ENCODE measurements around the gene APCDD1L. TPM values are rescaled to one million over a fixed set of nuclear protein-coding genes. Genes with fewer than 3 reads are reported as not detected.

APCDD1L gene
- polyA plus RNA-seq, 4 donors, result 0.10 to 0.46 TPM; not detected in 2

GRCh38 chr20:58538752-58539151 lies 23.6 kb upstream of the APCDD1L start:
- no peaks in the 10 kb centered on the region for H3K36me3 ChIP-seq (ENCODE audit: control insufficient read depth in 3 of 3, insufficient read depth in 2 of 3, low read depth in 1 of 3, low read length in 3 of 3)
- H3K9me3 ChIP-seq (ENCODE audit: control insufficient read depth in 2 of 2, insufficient read depth in 1 of 2, low read depth in 1 of 2, low read length in 1 of 2), result peaks cover 0 to 2% of the 10 kb centered on the region in 2 donors
- no peak overlapping the region for H3K27ac ChIP-seq (ENCODE audit: low read depth in 1 of 3, low read length in 2 of 3)
- no peak overlapping the region for H3K4me3 ChIP-seq (ENCODE audit: low read depth in 1 of 3, low read length in 3 of 3)
- FAIRE-seq (no peak), DNase-seq (no peak)
- 73 to 82% (median 76%) methylated on average over 2 of the region's 2 CpGs for WGBS, 3 donors
- H3K4me1 ChIP-seq (ENCODE audit: control insufficient read depth in 3 of 3, insufficient read depth in 2 of 3, low read depth in 1 of 3, low read length in 2 of 3), result no peaks in the 10 kb centered on the region
- peaks cover 0 to 1% (median 0%) of the 10 kb centered on the region in 3 donors for H3K27me3 ChIP-seq (ENCODE audit: control insufficient read depth in 3 of 3, insufficient read depth in 3 of 3, low read length in 3 of 3)

- Histone ChIP-seq H3K9me3 (ENCODE audit: control insufficient read depth in 2 of 2, insufficient read depth in 1 of 2, low read depth in 1 of 2, low read length in 1 of 2) (peaks cover 0 to 2% of the 10 kb centered on the region in 2 donors), H3K27ac (ENCODE audit: low read depth in 1 of 3, low read length in 2 of 3) (no peak overlapping the region), H3K27me3 (ENCODE audit: control insufficient read depth in 3 of 3, insufficient read depth in 3 of 3, low read length in 3 of 3) (peaks cover 0 to 1% (median 0%) of the 10 kb centered on the region in 3 donors), H3K4me1 (ENCODE audit: control insufficient read depth in 3 of 3, insufficient read depth in 2 of 3, low read depth in 1 of 3, low read length in 2 of 3) (no peaks in the 10 kb centered on the region), H3K36me3 (ENCODE audit: control insufficient read depth in 3 of 3, insufficient read depth in 2 of 3, low read depth in 1 of 3, low read length in 3 of 3) (no peaks in the 10 kb centered on the region), H3K4me3 (ENCODE audit: low read depth in 1 of 3, low read length in 3 of 3) (no peak overlapping the region)
- DNase-seq, result no peak
- WGBS, 3 donors, result 76 to 83% (median 80%) methylated on average over 1 of the region's 1 CpG
- no peak for FAIRE-seq
These were observed 22.6 kb upstream of the APCDD1L start for GRCh38 chr20:58537831-58538230.

- Histone ChIP-seq H3K4me3 (ENCODE audit: low read depth in 1 of 3, low read length in 3 of 3) (no peak overlapping the region), H3K27ac (ENCODE audit: low read depth in 1 of 3, low read length in 2 of 3) (no peak overlapping the region), H3K36me3 (ENCODE audit: control insufficient read depth in 3 of 3, insufficient read depth in 2 of 3, low read depth in 1 of 3, low read length in 3 of 3) (no peaks in the 10 kb centered on the region), H3K27me3 (ENCODE audit: control insufficient read depth in 3 of 3, insufficient read depth in 3 of 3, low read length in 3 of 3) (peaks cover 0 to 1% (median 0%) of the 10 kb centered on the region in 3 donors), H3K9me3 (ENCODE audit: control insufficient read depth in 2 of 2, insufficient read depth in 1 of 2, low read depth in 1 of 2, low read length in 1 of 2) (peaks cover 0 to 11% of the 10 kb centered on the region in 2 donors), H3K4me1 (ENCODE audit: control insufficient read depth in 3 of 3, insufficient read depth in 2 of 3, low read depth in 1 of 3, low read length in 2 of 3) (no peaks in the 10 kb centered on the region)
- FAIRE-seq (no peak), DNase-seq (no peak)
- 90 to 94% (median 90%) methylated on average over 3 of the region's 3 CpGs for WGBS, 3 donors
These were observed 21.1 kb upstream of the APCDD1L start for GRCh38 chr20:58536289-58536688.

DNA sequence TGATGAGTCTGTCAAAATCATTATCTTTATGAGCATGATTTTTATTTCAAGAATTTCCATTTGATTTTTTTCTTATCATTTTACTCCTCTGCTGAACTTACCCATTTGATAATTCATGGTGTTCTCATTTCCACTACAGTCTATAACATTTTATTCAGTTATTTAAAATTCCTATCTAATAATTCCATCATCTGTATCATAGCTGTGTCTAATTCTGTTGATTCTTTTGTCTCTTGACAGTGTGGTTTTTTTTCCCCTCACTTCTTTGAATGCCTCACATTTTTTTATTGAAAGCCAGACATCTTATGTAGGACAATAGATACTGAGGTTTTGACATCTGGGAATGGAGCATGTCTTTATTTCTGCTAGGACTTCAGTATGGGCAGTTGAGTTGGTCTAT lies 16.5 kb upstream of the APCDD1L start:
- Histone ChIP-seq H3K36me3 (ENCODE audit: control insufficient read depth in 3 of 3, insufficient read depth in 2 of 3, low read depth in 1 of 3, low read length in 3 of 3) (no peaks in the 10 kb centered on the region), H3K9me3 (ENCODE audit: control insufficient read depth in 2 of 2, insufficient read depth in 1 of 2, low read depth in 1 of 2, low read length in 1 of 2) (peaks cover 0 to 12% of the 10 kb centered on the region in 2 donors), H3K4me3 (ENCODE audit: low read depth in 1 of 3, low read length in 3 of 3) (no peak overlapping the region), H3K4me1 (ENCODE audit: control insufficient read depth in 3 of 3, insufficient read depth in 2 of 3, low read depth in 1 of 3, low read length in 2 of 3) (no peaks in the 10 kb centered on the region), H3K27me3 (ENCODE audit: control insufficient read depth in 3 of 3, insufficient read depth in 3 of 3, low read length in 3 of 3) (peaks cover 0 to 1% (median 0%) of the 10 kb centered on the region in 3 donors), H3K27ac (ENCODE audit: low read depth in 1 of 3, low read length in 2 of 3) (no peak overlapping the region)
- FAIRE-seq, result no peak
- no peak for DNase-seq

GRCh38 chr20:58531063-58531462 lies 15.9 kb upstream of the APCDD1L start:
- FAIRE-seq (no peak), DNase-seq (no peak)

DNA sequence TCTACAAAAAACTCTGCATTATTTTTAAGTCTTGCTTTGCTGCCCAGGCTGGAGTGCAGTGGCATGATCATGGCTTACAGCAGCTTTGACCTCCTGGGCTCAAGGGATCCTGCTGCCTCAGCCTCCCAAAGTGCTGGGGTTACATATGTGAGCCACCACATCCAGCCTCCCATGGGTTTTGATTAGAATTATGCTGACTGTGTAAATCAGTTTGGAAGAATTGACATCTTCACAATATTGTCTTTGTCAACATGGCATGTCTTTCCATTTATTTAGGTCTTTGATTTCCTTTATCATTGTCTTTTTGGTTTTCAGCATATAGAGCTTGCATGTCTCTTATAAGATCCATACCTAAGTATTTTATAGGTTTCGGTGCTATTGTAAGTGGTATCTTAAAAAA lies 13.2 kb upstream of the APCDD1L start:
- WGBS, 3 donors, result 90 to 95% (median 93%) methylated on average over 1 of the region's 1 CpG
- no peaks in the 10 kb centered on the region for H3K27me3 ChIP-seq (ENCODE audit: control insufficient read depth in 3 of 3, insufficient read depth in 3 of 3, low read length in 3 of 3)
- DNase-seq (no peak), FAIRE-seq (no peak)
- H3K27ac ChIP-seq (ENCODE audit: low read depth in 1 of 3, low read length in 2 of 3), result no peak overlapping the region
- H3K9me3 ChIP-seq (ENCODE audit: control insufficient read depth in 2 of 2, insufficient read depth in 1 of 2, low read depth in 1 of 2, low read length in 1 of 2), result peaks cover 0 to 24% of the 10 kb centered on the region in 2 donors
- no peak overlapping the region for H3K4me3 ChIP-seq (ENCODE audit: low read depth in 1 of 3, low read length in 3 of 3)
- H3K36me3 ChIP-seq (ENCODE audit: control insufficient read depth in 3 of 3, insufficient read depth in 2 of 3, low read depth in 1 of 3, low read length in 3 of 3), result peaks cover 0 to 3% (median 0%) of the 10 kb centered on the region in 3 donors
- H3K4me1 ChIP-seq (ENCODE audit: control insufficient read depth in 3 of 3, insufficient read depth in 2 of 3, low read depth in 1 of 3, low read length in 2 of 3), result no peaks in the 10 kb centered on the region

More at GRCh38 chr20:58531063-58531462, 15.9 kb upstream of the APCDD1L start:
- H3K27ac ChIP-seq (ENCODE audit: low read depth in 1 of 3, low read length in 2 of 3), result no peak overlapping the region
- peaks cover 0 to 12% of the 10 kb centered on the region in 2 donors for H3K9me3 ChIP-seq (ENCODE audit: control insufficient read depth in 2 of 2, insufficient read depth in 1 of 2, low read depth in 1 of 2, low read length in 1 of 2)
- peaks cover 0 to 1% (median 0%) of the 10 kb centered on the region in 3 donors for H3K27me3 ChIP-seq (ENCODE audit: control insufficient read depth in 3 of 3, insufficient read depth in 3 of 3, low read length in 3 of 3)
- no peaks in the 10 kb centered on the region for H3K4me1 ChIP-seq (ENCODE audit: control insufficient read depth in 3 of 3, insufficient read depth in 2 of 3, low read depth in 1 of 3, low read length in 2 of 3)
- no peak overlapping the region for H3K4me3 ChIP-seq (ENCODE audit: low read depth in 1 of 3, low read length in 3 of 3)
- no peaks in the 10 kb centered on the region for H3K36me3 ChIP-seq (ENCODE audit: control insufficient read depth in 3 of 3, insufficient read depth in 2 of 3, low read depth in 1 of 3, low read length in 3 of 3)

GRCh38 chr20:58526411-58526810 lies 11.2 kb upstream of the APCDD1L start:
- 93 to 98% (median 95%) methylated on average over 3 of the region's 3 CpGs for WGBS, 3 donors
- Histone ChIP-seq H3K9me3 (ENCODE audit: control insufficient read depth in 2 of 2, insufficient read depth in 1 of 2, low read depth in 1 of 2, low read length in 1 of 2) (peaks cover 0 to 15% of the 10 kb centered on the region in 2 donors), H3K4me1 (ENCODE audit: control insufficient read depth in 3 of 3, insufficient read depth in 2 of 3, low read depth in 1 of 3, low read length in 2 of 3) (peaks cover 0 to 3% (median 0%) of the 10 kb centered on the region in 3 donors), H3K4me3 (ENCODE audit: low read depth in 1 of 3, low read length in 3 of 3) (no peak overlapping the region), H3K36me3 (ENCODE audit: control insufficient read depth in 3 of 3, insufficient read depth in 2 of 3, low read depth in 1 of 3, low read length in 3 of 3) (peaks cover 0 to 3% (median 0%) of the 10 kb centered on the region in 3 donors), H3K27ac (ENCODE audit: low read depth in 1 of 3, low read length in 2 of 3) (no peak overlapping the region), H3K27me3 (ENCODE audit: control insufficient read depth in 3 of 3, insufficient read depth in 3 of 3, low read length in 3 of 3) (no peaks in the 10 kb centered on the region)
- no peak for DNase-seq
- FAIRE-seq, result no peak

DNA sequence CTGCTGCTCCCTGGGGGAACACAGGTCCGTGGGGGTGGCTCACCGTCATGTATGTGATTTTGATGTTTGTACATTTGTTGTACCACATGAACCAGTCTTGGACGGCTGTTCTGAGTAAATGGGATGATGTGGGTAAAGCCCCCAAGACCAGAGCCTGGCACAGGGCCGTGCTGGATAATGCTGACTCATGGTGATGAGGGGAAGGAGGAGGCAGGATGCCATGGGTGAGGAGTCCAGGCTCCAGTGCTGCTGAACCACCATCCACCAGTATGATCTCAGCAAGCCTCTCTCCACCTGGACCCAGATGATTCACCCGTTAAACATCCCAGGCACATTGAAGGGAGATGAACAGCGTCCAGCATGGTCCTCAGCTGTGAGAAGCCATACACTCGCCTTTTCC lies 9.6 kb upstream of the APCDD1L start:
- H3K27ac ChIP-seq (ENCODE audit: low read depth in 1 of 3, low read length in 2 of 3), result no peak overlapping the region
- H3K27me3 ChIP-seq (ENCODE audit: control insufficient read depth in 3 of 3, insufficient read depth in 3 of 3, low read length in 3 of 3), result no peaks in the 10 kb centered on the region
- FAIRE-seq, result no peak
- H3K4me1 ChIP-seq (ENCODE audit: control insufficient read depth in 3 of 3, insufficient read depth in 2 of 3, low read depth in 1 of 3, low read length in 2 of 3), result peaks cover 0 to 3% (median 0%) of the 10 kb centered on the region in 3 donors
- peaks cover 0 to 13% of the 10 kb centered on the region in 2 donors for H3K9me3 ChIP-seq (ENCODE audit: control insufficient read depth in 2 of 2, insufficient read depth in 1 of 2, low read depth in 1 of 2, low read length in 1 of 2)
- WGBS, 3 donors, result 67 to 77% (median 75%) methylated on average over 7 of the region's 7 CpGs
- peaks cover 0 to 3% (median 0%) of the 10 kb centered on the region in 3 donors for H3K36me3 ChIP-seq (ENCODE audit: control insufficient read depth in 3 of 3, insufficient read depth in 2 of 3, low read depth in 1 of 3, low read length in 3 of 3)
- no peak overlapping the region for H3K4me3 ChIP-seq (ENCODE audit: low read depth in 1 of 3, low read length in 3 of 3)
- no peak for DNase-seq

- Histone ChIP-seq H3K4me1 (ENCODE audit: control insufficient read depth in 3 of 3, insufficient read depth in 2 of 3, low read depth in 1 of 3, low read length in 2 of 3) (peaks cover 0 to 3% (median 0%) of the 10 kb centered on the region in 3 donors), H3K36me3 (ENCODE audit: control insufficient read depth in 3 of 3, insufficient read depth in 2 of 3, low read depth in 1 of 3, low read length in 3 of 3) (peaks cover 0 to 3% (median 0%) of the 10 kb centered on the region in 3 donors), H3K27me3 (ENCODE audit: control insufficient read depth in 3 of 3, insufficient read depth in 3 of 3, low read length in 3 of 3) (no peaks in the 10 kb centered on the region), H3K9me3 (ENCODE audit: control insufficient read depth in 2 of 2, insufficient read depth in 1 of 2, low read depth in 1 of 2, low read length in 1 of 2) (peaks cover 0 to 13% of the 10 kb centered on the region in 2 donors), H3K27ac (ENCODE audit: low read depth in 1 of 3, low read length in 2 of 3) (no peak overlapping the region), H3K4me3 (ENCODE audit: low read depth in 1 of 3, low read length in 3 of 3) (no peak overlapping the region)
- WGBS, 3 donors, result 61 to 71% (median 71%) methylated on average over 2 of the region's 2 CpGs
- FAIRE-seq (no peak), DNase-seq (no peak)
These were observed 8.7 kb upstream of the APCDD1L start for GRCh38 chr20:58523971-58524315.
